Glutamatergic neuron (in vitro differentiated cells): Measurements from ENCODE around the gene MAP3K20. TPM values are rescaled to one million over a fixed set of nuclear protein-coding genes. Genes with fewer than 3 reads are reported as not detected.

Experiments used
- DNase-seq: peaks from one replicate; pipeline ENCODE4 v3.0.0; 2022
- H3K27ac Mint-ChIP-seq: one replicate; pipeline ENCODE4 v1.8.0; 2020; ENCODE audit warnings: mild to moderate bottlenecking, mixed read lengths, inconsistent platforms; ENCODE audit not compliant: unreplicated experiment
- H3K27me3 Mint-ChIP-seq: one replicate; pipeline ENCODE4 v1.8.0; 2020; ENCODE audit warnings: mild to moderate bottlenecking, moderate library complexity, mixed read lengths, inconsistent platforms; ENCODE audit not compliant: unreplicated experiment
- H3K36me3 Mint-ChIP-seq: one replicate; pipeline ENCODE4 v1.8.0; 2020; ENCODE audit warnings: mild to moderate bottlenecking, mixed read lengths, inconsistent platforms; ENCODE audit not compliant: unreplicated experiment
- H3K4me1 Mint-ChIP-seq: one replicate; pipeline ENCODE4 v1.8.0; 2020; ENCODE audit warnings: mild to moderate bottlenecking, low read depth, mixed read lengths, inconsistent platforms; ENCODE audit not compliant: unreplicated experiment
- H3K4me3 Mint-ChIP-seq: one replicate; pipeline ENCODE4 v1.8.0; 2020; ENCODE audit warnings: mild to moderate bottlenecking, mixed read lengths, inconsistent platforms; ENCODE audit not compliant: unreplicated experiment
- H3K9me3 Mint-ChIP-seq: one replicate; pipeline ENCODE4 v1.8.0; 2020; ENCODE audit warnings: mild to moderate bottlenecking, moderate library complexity, mixed read lengths, inconsistent platforms; ENCODE audit not compliant: unreplicated experiment
- total RNA-seq: library from RNA; stranded (reverse); fragmentation: NEBNext Ultra II Directional; extraction: Animal tissue kit (Norgen Biotek cat#: 25700); gene quantifications from one replicate; pipeline ENCODE4 v1.2.1, GENCODE V29; 2021; ENCODE audit not compliant: unreplicated experiment
- TF ChIP-seq, protein P1 (sequence below): fragments of 200-600 bp; sonication (generic); IDR thresholded peaks from one replicate; pipeline ENCODE4 v1.5.0; 2021; ENCODE audit not compliant: partially characterized antibody, unreplicated experiment

Gene MAP3K20
- total RNA-seq, 1 donor from 2014 or later, result 0.76 TPM

DNA sequence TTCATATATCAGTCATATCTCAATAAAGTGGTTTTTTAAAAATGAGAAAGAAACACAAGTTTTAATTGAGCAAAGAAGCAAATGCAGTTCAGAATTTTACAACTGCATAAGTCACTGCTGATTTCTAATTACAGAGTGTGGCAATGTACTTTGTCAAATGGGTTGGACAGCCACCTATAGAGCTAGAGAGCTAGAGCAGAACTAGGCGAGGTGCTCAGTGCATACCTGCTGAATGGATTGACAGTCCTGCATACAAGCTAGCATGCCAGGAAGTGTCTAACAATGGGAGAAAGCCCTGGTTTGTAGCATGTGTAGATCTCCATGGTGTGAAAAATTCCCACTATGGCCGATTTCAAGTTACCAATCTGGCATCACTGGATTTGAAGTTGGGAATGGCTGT lies 172.7 kb downstream of the MAP3K20 start:
- no peak overlapping the region for H3K27ac Mint-ChIP-seq

DNA sequence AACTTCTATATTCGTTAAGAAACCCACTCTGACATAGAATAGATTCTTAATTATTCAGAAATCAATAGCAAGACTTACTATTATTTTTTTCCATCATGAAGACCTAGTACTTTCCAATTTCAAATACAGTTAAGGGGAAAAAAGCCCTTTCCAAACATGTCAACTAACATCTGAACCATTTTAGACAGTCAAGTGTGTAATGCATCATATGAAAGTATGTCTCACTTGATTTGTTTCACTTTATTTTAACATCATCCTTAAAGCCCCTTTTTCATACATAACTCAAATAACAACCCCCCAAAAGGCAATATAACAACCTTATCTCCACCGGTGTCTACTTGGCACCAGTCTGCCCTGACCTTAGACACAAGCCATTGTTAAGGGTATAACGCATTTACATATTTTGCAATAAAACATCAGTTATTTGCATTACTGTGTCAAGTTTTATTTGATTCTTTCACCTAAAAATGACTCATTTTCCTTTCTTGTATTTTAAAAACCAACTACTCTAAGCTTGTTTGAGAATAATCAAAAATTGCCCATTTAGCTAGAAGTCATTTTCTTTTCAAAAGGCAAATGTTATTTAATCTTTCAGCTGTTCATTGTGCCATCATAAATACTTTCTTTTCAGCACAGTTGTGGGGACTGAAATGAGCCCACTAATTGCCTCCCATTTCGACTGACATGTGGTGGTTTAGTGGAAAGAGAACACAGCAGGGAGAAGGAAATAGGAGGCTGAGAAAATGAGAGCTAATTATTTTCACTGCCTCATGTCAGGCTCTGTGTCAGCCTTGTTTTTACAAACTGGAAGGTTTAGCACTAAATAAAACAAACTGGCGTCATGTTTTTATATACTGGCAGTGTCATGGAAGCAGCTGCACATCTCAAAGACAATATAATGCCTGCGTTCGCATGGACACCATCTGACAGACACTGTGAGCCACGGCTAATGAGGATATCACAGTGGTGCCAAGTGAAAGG lies 174.3 kb downstream of the MAP3K20 start:
- H3K4me3 Mint-ChIP-seq, result peak overlapping the region; percentile 74
- peaks cover 5% of the 10 kb centered on the region for H3K9me3 Mint-ChIP-seq
- peak; percentile 39 for DNase-seq
- peak overlapping the region; percentile 96 for H3K27ac Mint-ChIP-seq
- H3K4me1 Mint-ChIP-seq, result peaks cover 16% of the 10 kb centered on the region
- TF ChIP-seq, protein P1, sequence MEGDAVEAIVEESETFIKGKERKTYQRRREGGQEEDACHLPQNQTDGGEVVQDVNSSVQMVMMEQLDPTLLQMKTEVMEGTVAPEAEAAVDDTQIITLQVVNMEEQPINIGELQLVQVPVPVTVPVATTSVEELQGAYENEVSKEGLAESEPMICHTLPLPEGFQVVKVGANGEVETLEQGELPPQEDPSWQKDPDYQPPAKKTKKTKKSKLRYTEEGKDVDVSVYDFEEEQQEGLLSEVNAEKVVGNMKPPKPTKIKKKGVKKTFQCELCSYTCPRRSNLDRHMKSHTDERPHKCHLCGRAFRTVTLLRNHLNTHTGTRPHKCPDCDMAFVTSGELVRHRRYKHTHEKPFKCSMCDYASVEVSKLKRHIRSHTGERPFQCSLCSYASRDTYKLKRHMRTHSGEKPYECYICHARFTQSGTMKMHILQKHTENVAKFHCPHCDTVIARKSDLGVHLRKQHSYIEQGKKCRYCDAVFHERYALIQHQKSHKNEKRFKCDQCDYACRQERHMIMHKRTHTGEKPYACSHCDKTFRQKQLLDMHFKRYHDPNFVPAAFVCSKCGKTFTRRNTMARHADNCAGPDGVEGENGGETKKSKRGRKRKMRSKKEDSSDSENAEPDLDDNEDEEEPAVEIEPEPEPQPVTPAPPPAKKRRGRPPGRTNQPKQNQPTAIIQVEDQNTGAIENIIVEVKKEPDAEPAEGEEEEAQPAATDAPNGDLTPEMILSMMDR, result no peak
- no peaks in the 10 kb centered on the region for H3K27me3 Mint-ChIP-seq
- no peaks in the 10 kb centered on the region for H3K36me3 Mint-ChIP-seq

More for the DNA sequence above, 172.7 kb downstream of the MAP3K20 start:
- Mint-ChIP-seq H3K4me3 (no peak overlapping the region), H3K9me3 (peaks cover 5% of the 10 kb centered on the region), H3K27me3 (no peaks in the 10 kb centered on the region), H3K4me1 (peaks cover 16% of the 10 kb centered on the region), H3K36me3 (no peaks in the 10 kb centered on the region)
- TF ChIP-seq, protein P1, result no peak
- no peak for DNase-seq

DNA sequence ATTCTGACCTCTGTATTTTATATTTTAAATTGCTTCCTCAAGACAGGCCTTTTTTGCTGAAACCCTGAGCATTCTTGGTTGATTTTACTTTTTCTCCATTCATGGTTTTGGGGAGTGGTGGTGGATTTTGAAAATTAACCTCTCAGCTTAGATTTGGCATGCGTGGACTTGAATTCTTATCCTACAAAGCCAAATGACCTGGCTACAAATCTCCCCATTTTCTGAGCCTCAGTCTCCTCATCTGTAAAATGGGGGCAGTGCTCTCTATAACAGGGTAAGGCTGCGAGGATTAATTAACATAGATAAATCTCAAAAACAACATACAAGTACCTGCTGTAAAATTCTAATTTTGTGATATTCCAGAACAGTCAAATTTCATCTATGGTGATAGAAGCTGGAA lies 175.6 kb downstream of the MAP3K20 start:
- Mint-ChIP-seq H3K9me3 (peaks cover 5% of the 10 kb centered on the region), H3K27me3 (no peaks in the 10 kb centered on the region), H3K27ac (peak overlapping the region; percentile 68), H3K36me3 (no peaks in the 10 kb centered on the region), H3K4me1 (peaks cover 16% of the 10 kb centered on the region), H3K4me3 (no peak overlapping the region)
- DNase-seq, result no peak
- TF ChIP-seq, protein P1, result no peak

DNA sequence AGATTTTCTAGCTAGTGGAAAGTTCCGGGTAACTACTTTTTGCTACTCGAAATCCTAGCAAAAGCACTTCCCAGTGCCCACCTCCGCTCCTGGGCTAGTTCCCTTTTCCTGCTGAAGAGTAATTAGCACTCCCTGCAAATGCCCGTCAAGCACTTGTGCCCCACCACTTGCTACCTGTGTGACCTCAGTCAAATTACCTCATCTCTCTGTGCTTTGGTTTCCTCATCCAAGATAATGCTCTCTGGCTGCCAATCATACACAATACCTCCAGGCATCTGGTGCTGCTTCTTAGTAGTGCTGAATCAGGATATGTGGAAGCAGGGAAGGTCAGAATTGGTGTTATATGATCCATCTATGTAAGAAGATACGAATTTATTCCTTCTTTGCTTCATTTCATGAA lies 176.9 kb downstream of the MAP3K20 start:
- Mint-ChIP-seq H3K27me3 (no peaks in the 10 kb centered on the region), H3K27ac (no peak overlapping the region), H3K36me3 (no peaks in the 10 kb centered on the region), H3K9me3 (peaks cover 6% of the 10 kb centered on the region), H3K4me1 (peaks cover 16% of the 10 kb centered on the region), H3K4me3 (no peak overlapping the region)
- TF ChIP-seq, protein P1, result no peak
- no peak for DNase-seq

DNA sequence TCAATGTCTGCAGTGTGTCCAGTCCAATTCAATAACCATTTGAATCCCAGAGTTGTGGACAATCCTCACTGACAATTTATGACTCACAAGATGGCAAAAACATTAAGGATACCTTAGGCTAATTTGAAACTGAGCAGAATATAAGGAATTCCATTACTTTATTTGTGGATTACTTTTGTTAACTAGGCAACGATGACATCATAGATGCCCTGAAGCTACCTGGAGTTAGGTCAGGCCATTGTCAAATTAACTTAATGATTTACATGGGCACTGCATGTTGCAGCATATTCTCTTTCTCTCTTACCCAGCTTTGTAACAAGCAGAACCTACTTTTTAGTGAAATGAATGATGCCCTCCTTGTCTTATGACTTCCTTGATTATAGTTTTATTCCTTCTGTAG lies 179.0 kb downstream of the MAP3K20 start:
- H3K27ac Mint-ChIP-seq, result no peak overlapping the region

More for the DNA sequence above, 179.0 kb downstream of the MAP3K20 start:
- Mint-ChIP-seq H3K4me3 (no peak overlapping the region), H3K36me3 (no peaks in the 10 kb centered on the region), H3K27me3 (no peaks in the 10 kb centered on the region), H3K9me3 (peaks cover 4% of the 10 kb centered on the region), H3K4me1 (peaks cover 12% of the 10 kb centered on the region)
- no peak for DNase-seq
- TF ChIP-seq, protein P1, result no peak
